Heart left ventricle (tissue), 16 donors: Measurements from ENCODE around the gene TBL1X. TPM values are rescaled to one million over a fixed set of nuclear protein-coding genes. Genes with fewer than 3 reads are reported as not detected.

Experiments used
- ATAC-seq, 4 donors: fragments of 200-7000 bp; cut with Tn5 transposase; one replicate each; pipeline ENCODE4 v1.9.1; 2020 to 2022; ENCODE audit warnings: moderate library complexity in 4 of 4, mild to moderate bottlenecking in 3 of 4, moderate number of reproducible peaks in 1 of 4
- DNase-seq, 5 donors: peaks; one replicate each; pipeline ENCODE4 v3.0.0-alpha.2; 2020
- H3K27ac ChIP-seq, 12 donors: fragments of 200-600 bp; sonication (generic) in 4 of 12; one replicate each; pipeline versions ENCODE4 v1.5.0 to v1.8.0; 2016 to 2022; ENCODE audit warnings: mild to moderate bottlenecking in 2 of 12
- H3K27me3 ChIP-seq, 9 donors: fragments of 200-600 bp; sonication (generic) in 2 of 9; one replicate each; pipeline versions ENCODE4 v1.5.1 to v1.8.0; 2016 to 2022; ENCODE audit warnings: mild to moderate bottlenecking in 3 of 9
- H3K36me3 ChIP-seq, 9 donors: fragments of 200-600 bp; sonication (generic) in 2 of 9; one replicate each; pipeline versions ENCODE4 v1.5.0 to v1.8.0; 2018 to 2022; ENCODE audit warnings: mild to moderate bottlenecking in 2 of 9
- H3K4me1 ChIP-seq, 12 donors: fragments of 200-600 bp; sonication (generic) in 4 of 12; one replicate each; pipeline versions ENCODE4 v1.5.0 to v1.8.0; 2016 to 2022; ENCODE audit warnings: mild to moderate bottlenecking in 3 of 12
- H3K4me3 ChIP-seq, 12 donors: fragments of 200-600 bp; sonication (generic) in 4 of 12; one replicate each; pipeline versions ENCODE4 v1.5.0 to v1.8.0; 2017 to 2022; ENCODE audit warnings: mild to moderate bottlenecking in 9 of 12, moderate library complexity in 4 of 12
- H3K9me3 ChIP-seq, 12 donors: fragments of 200-600 bp; sonication (generic) in 4 of 12; one replicate each; pipeline versions ENCODE4 v1.5.0 to v1.8.0; 2016 to 2022; ENCODE audit warnings: mild to moderate bottlenecking in 1 of 12
- POLR2A ChIP-seq, 2 donors: fragments of 450-650 bp; IDR thresholded peaks; one replicate each; pipeline ENCODE4 v1.6.1; 2017; ENCODE audit warnings: antibody characterized with exemption in 2 of 2, mild to moderate bottlenecking in 2 of 2, moderate library complexity in 2 of 2
- WGBS, 4 donors: extraction: QIAGEN DNeasy Blood & Tissue Kit in 2 of 4; methylation state at CpG; one replicate each; pipeline versions ENCODE4 v1.1.5 to v1.1.7; 2013 to 2018; 5-methylcytosine and 5-hydroxymethylcytosine counted together
- intact Hi-C, 10 donors: fragments of 100-400 bp; cut with DNase I; formaldehyde crosslinking; loops; one replicate each; pipeline versions ENCODE4 v1.11.1 to v1.14.2; 2022
- polyA plus RNA-seq, 2 donors: library from polyadenylated mRNA; stranded (reverse); fragments of 200-250 nt; gene quantifications; one replicate each; pipeline ENCODE4 v1.2.3, GENCODE V29; 2013
- total RNA-seq, 9 donors: library from RNA; depleted of rRNA in 2 of 9; stranded (reverse); fragments of >200 nt in 2 of 9; fragmentation: NEBNext Ultra II Directional in 3 of 9; extraction: Animal tissue kit (Norgen Biotek cat#: 25700) in 3 of 9; gene quantifications; one replicate each; pipeline versions ENCODE4 v1.1.0 to v1.2.4, GENCODE V29; 2016 to 2023
- TF ChIP-seq, protein P1 (sequence below), 12 donors: fragments of 200-600 bp; sonication (generic) in 4 of 12; IDR thresholded peaks; one replicate each; pipeline versions ENCODE4 v1.5.0 to v1.8.0; 2018 to 2022; ENCODE audit warnings: antibody characterized with exemption in 12 of 12, mild to moderate bottlenecking in 5 of 12
- donor health status: ischemic (EF 13 %, LVEDD 7.1; RV severe dilation, severe dysfunction).
- donor health status: healthy with polysubstance abuse.
- donor health status: DM: no; HTN: yes; CAD: no.
- donor health status: DM: no; HTN: no; CAD: no.
- donor health status: ischemic (EF 25% LVEDD 6.9; RV normal size, moderate dysfunction).
- donor health status: ischemic (EF 25% LVEDD 5.7; RV mildly dilated, moderate dysfunction).
- donor health status: healthy.
- donor health status: DM: yes; HTN: yes; CAD: no.
- donor health status: ischemic (EF 35%, LVEDD 5.7; RV mildly dilated, moderate dysfunction).
- donor health status: nonischemic (EF 11% LVEDD 7.7; RV severe dilation, severe dysfunction).
- donor health status: DM: yes; HTN: yes; CAD: no.
- donor health status: PGD.
- donor health status: ischemic (EF 29% LVEDD 5.4; RV normal size, mild dysfunction).
- donor health status: nonischemic (EF 23%, LVEDD 6.1; RV moderate dilation, normal function).

The TBL1X gene
- total and polyA plus RNA-seq, 11 donors: 2.4 to 30.7 (median 9.7) TPM

GRCh38 chrX:9644335-9644734, 179.5 kb downstream of the TBL1X start:
- H3K4me3 ChIP-seq: no peak overlapping the region

GRCh38 chrX:9646471-9647224, 181.8 kb downstream of the TBL1X start:
- Histone ChIP-seq H3K4me1 (peaks cover 0 to 27% (median 6%) of the 10 kb centered on the region in 12 donors), H3K27me3 (peaks cover 0 to 8% (median 0%) of the 10 kb centered on the region in 9 donors), H3K27ac (peak overlapping the region in 9 of 12 donors; percentile 3 to 57 (median 24)), H3K4me3 (no peak overlapping the region), H3K9me3 (peaks cover 0 to 4% (median 0%) of the 10 kb centered on the region in 12 donors), H3K36me3 (no peaks in the 10 kb centered on the region)
- TF ChIP-seq, protein P1, sequence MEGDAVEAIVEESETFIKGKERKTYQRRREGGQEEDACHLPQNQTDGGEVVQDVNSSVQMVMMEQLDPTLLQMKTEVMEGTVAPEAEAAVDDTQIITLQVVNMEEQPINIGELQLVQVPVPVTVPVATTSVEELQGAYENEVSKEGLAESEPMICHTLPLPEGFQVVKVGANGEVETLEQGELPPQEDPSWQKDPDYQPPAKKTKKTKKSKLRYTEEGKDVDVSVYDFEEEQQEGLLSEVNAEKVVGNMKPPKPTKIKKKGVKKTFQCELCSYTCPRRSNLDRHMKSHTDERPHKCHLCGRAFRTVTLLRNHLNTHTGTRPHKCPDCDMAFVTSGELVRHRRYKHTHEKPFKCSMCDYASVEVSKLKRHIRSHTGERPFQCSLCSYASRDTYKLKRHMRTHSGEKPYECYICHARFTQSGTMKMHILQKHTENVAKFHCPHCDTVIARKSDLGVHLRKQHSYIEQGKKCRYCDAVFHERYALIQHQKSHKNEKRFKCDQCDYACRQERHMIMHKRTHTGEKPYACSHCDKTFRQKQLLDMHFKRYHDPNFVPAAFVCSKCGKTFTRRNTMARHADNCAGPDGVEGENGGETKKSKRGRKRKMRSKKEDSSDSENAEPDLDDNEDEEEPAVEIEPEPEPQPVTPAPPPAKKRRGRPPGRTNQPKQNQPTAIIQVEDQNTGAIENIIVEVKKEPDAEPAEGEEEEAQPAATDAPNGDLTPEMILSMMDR (IDR thresholded peaks at IDR 0.05): no peak
- TF ChIP-seq POLR2A (IDR thresholded peaks at IDR 0.05): no peak
- DNase-seq (peak in 1 of 5 donors; percentile 19), ATAC-seq (peak; percentile 65 to 75 (median 72))
- WGBS, 4 donors: 41 to 57% (median 53%) methylated on average over 12 of the region's 12 CpGs
- intact Hi-C loops: loop anchor here in 1 of 10 donors (10.0 kb wide), 1 partner anchor 182 kb away; the partner anchor contains the start of gene TBL1X

More at GRCh38 chrX:9644335-9644734, 179.5 kb downstream of the TBL1X start:
- intact Hi-C loops: loop anchor here in 1 of 10 donors (10.0 kb wide), 1 partner anchor 180 kb away; the partner anchor contains the start of gene TBL1X
- 51 to 70% (median 56%) methylated on average over 6 of the region's 6 CpGs for WGBS, 4 donors
- no peak for TF ChIP-seq POLR2A (IDR thresholded peaks at IDR 0.05)
- TF ChIP-seq, protein P1 (IDR thresholded peaks at IDR 0.05): no peak
- H3K4me1 ChIP-seq: peaks cover 0 to 22% (median 6%) of the 10 kb centered on the region in 12 donors
- ATAC-seq (peak in 1 of 4 donors; percentile 37), DNase-seq (no peak)
- peaks cover 0 to 4% (median 0%) of the 10 kb centered on the region in 12 donors for H3K9me3 ChIP-seq
- no peaks in the 10 kb centered on the region for H3K36me3 ChIP-seq
- H3K27me3 ChIP-seq: peaks cover 0 to 12% (median 0%) of the 10 kb centered on the region in 9 donors
- no peak overlapping the region for H3K27ac ChIP-seq

GRCh38 chrX:9647431-9647830, 182.6 kb downstream of the TBL1X start:
- WGBS, 4 donors: 12 to 62% (median 40%) methylated on average over 7 of the region's 7 CpGs
- peaks cover 0 to 4% (median 0%) of the 10 kb centered on the region in 12 donors for H3K9me3 ChIP-seq
- TF ChIP-seq, protein P1 (IDR thresholded peaks at IDR 0.05): no peak
- no peak for TF ChIP-seq POLR2A (IDR thresholded peaks at IDR 0.05)
- H3K4me1 ChIP-seq: peaks cover 0 to 28% (median 6%) of the 10 kb centered on the region in 12 donors
- H3K27me3 ChIP-seq: peaks cover 0 to 8% (median 0%) of the 10 kb centered on the region in 9 donors
- DNase-seq (peak in 1 of 5 donors; percentile 10), ATAC-seq (peak in 3 of 4 donors; percentile 9 to 41 (median 26))
- H3K4me3 ChIP-seq: no peak overlapping the region
- H3K36me3 ChIP-seq: no peaks in the 10 kb centered on the region
- peak overlapping the region in 9 of 12 donors; percentile 3 to 57 (median 24) for H3K27ac ChIP-seq
- intact Hi-C loops: loop anchor here in 1 of 10 donors (10.0 kb wide), 1 partner anchor 183 kb away; the partner anchor contains the start of gene TBL1X

DNA sequence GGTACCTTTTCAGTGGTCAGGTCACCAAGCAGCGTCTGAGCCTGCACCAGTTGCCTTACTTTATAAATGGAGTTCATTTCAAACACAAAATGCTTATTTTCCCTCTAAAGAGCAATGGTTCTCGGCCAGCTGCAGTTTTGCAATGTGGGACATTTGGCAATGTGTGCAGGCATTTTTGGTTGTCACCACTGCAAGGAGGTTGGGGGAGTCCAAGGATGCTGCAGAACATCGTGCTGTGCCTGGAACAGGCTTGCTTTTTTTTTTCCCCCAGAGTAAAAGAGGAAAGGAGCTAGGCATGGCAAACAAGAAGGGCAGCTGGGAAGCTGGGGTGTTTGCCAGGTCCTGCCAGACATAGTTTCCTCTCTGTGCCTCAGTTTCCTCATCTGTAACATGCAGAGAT, 185.2 kb downstream of the TBL1X start:
- Histone ChIP-seq H3K4me1 (peaks cover 0 to 28% (median 6%) of the 10 kb centered on the region in 12 donors), H3K36me3 (no peaks in the 10 kb centered on the region), H3K27ac (no peak overlapping the region), H3K4me3 (no peak overlapping the region), H3K9me3 (peaks cover 0 to 4% (median 0%) of the 10 kb centered on the region in 12 donors), H3K27me3 (peaks cover 0 to 5% (median 0%) of the 10 kb centered on the region in 9 donors)
- DNase-seq (no peak), ATAC-seq (peak in 1 of 4 donors; percentile 28)
- 65 to 80% (median 69%) methylated on average over 3 of the region's 3 CpGs for WGBS, 4 donors
- TF ChIP-seq, protein P1 (IDR thresholded peaks at IDR 0.05): no peak
- no peak for TF ChIP-seq POLR2A (IDR thresholded peaks at IDR 0.05)
- intact Hi-C loops: no loop called here
